GM12878 (cell line): ENCODE measurements around the gene DMRTC2. TPM values are rescaled to one million over a fixed set of nuclear protein-coding genes. Genes with fewer than 3 reads are reported as not detected.

Source experiments
- BCL11A ChIP-seq: IDR thresholded peaks from 2 replicates; pipeline ENCODE4 v1.6.1; 2011; ENCODE audit warnings: low read depth, low read length
- CHD1 ChIP-seq: IDR thresholded peaks from 2 replicates; pipeline ENCODE4 v1.6.1; 2012; ENCODE audit warnings: low read depth, low read length, improper control_type of control experiment
- CHD2 ChIP-seq: IDR thresholded peaks from 2 replicates; pipeline ENCODE4 v1.6.1; 2011; ENCODE audit warnings: low read depth, low read length, improper control_type of control experiment, borderline replicate concordance
- EZH2 ChIP-seq: IDR thresholded peaks from 2 replicates; pipeline ENCODE4 v1.6.1; 2012; ENCODE audit warnings: low read depth, mild to moderate bottlenecking, control low read depth, inconsistent platforms, low read length, borderline replicate concordance; ENCODE audit not compliant: control insufficient read depth
- FOXM1 ChIP-seq: IDR thresholded peaks from 2 replicates; pipeline ENCODE4 v1.6.1; 2012; ENCODE audit warnings: low read depth, mild to moderate bottlenecking, inconsistent platforms, low read length, moderate library complexity
- KAT2A ChIP-seq: conservative IDR thresholded peaks from 2 replicates; pipeline ENCODE4 v1.6.1; 2011; ENCODE audit warnings: low read depth, low read length; ENCODE audit not compliant: control insufficient read depth
- KLF5 ChIP-seq: fragments of 450-650 bp; IDR thresholded peaks from 2 replicates; pipeline ENCODE4 v1.6.1; 2014; ENCODE audit warnings: mild to moderate bottlenecking; ENCODE audit not compliant: partially characterized antibody
- NFYA ChIP-seq: IDR thresholded peaks from 2 replicates; pipeline ENCODE4 v1.6.1; 2011; ENCODE audit warnings: low read depth, mild to moderate bottlenecking, low read length, improper control_type of control experiment, borderline replicate concordance
- RBBP5 ChIP-seq: fragments of 200-600 bp; sonication (generic); conservative IDR thresholded peaks from 2 replicates; pipeline ENCODE4 v1.6.1; 2016
- SIN3A ChIP-seq: IDR thresholded peaks from 2 replicates; pipeline ENCODE4 v1.6.1; 2012; ENCODE audit warnings: low read depth, low read length, improper control_type of control experiment
- SP1 ChIP-seq: IDR thresholded peaks from one replicate; pipeline ENCODE4 v1.6.1; 2011; ENCODE audit warnings: low read depth, low read length
- STAT3 ChIP-seq: IDR thresholded peaks from 2 replicates; pipeline ENCODE4 v1.6.1; 2011; ENCODE audit warnings: low read depth, low read length, improper control_type of control experiment
- TCF7 ChIP-seq: IDR thresholded peaks from 2 replicates; pipeline ENCODE4 v1.6.1; 2014; ENCODE audit warnings: antibody characterized with exemption, borderline replicate concordance
- YY1 ChIP-seq: IDR thresholded peaks from 2 replicates; pipeline ENCODE4 v1.6.1; 2011; ENCODE audit warnings: low read depth, mild to moderate bottlenecking, low read length
- ZBTB11 ChIP-seq: fragments of 450-650 bp; formaldehyde crosslinking; IDR thresholded peaks from 2 replicates; pipeline ENCODE4 v1.5.0; 2022; ENCODE audit warnings: mild to moderate bottlenecking, missing genetic modification characterization
- ZNF217 ChIP-seq: fragments of 450-650 bp; IDR thresholded peaks from 2 replicates; pipeline ENCODE4 v1.6.1; 2017; ENCODE audit warnings: antibody characterized with exemption, mild to moderate bottlenecking
- ZNF24 ChIP-seq: fragments of 450-650 bp; IDR thresholded peaks from 2 replicates; pipeline ENCODE4 v1.6.1; 2017; ENCODE audit warnings: antibody characterized with exemption, mild to moderate bottlenecking
- polyA plus RNA-seq, 11 experiments: library from polyadenylated mRNA; depleted of rRNA in 4 of 11; unstranded in 6 of 11; stranded (reverse) in 5 of 11; fragments of >200 nt; fragmentation: Nextera tagmentation in 4 of 11; fragmentation: Illumina TruSeq in 1 of 11; extraction: Ambion mirVana in 4 of 11; extraction: Trizol in 1 of 11; gene quantifications; 1 replicate in 1 of 11; 2 replicates in 10 of 11; pipeline versions ENCODE4 v1.2.1 to v1.2.3, GENCODE V29; 2011 to 2016; ENCODE audit warnings: inconsistent platforms in 2 of 11, missing spikeins in 2 of 11, low read depth in 1 of 11
- total RNA-seq, 4 experiments: library from RNA; depleted of rRNA in 3 of 4; stranded (reverse); fragments of >200 nt in 3 of 4; fragmentation: Illumina TruSeq in 1 of 4; extraction: Trizol in 1 of 4; gene quantifications; 2 replicates each; pipeline versions ENCODE4 v1.2.1 to v1.2.3, GENCODE V29; 2013 to 2021
- TF ChIP-seq, protein P1 (sequence below): IDR thresholded peaks from 2 replicates; pipeline ENCODE4 v1.6.1; 2011; ENCODE audit warnings: low read depth, mild to moderate bottlenecking, low read length, moderate library complexity, borderline replicate concordance; ENCODE audit errors: extremely low read depth
- TF ChIP-seq, protein P2 (sequence below): IDR thresholded peaks from 2 replicates; pipeline ENCODE4 v1.6.1; 2012; ENCODE audit warnings: improper control_type of control experiment, low read depth, low read length; ENCODE audit not compliant: insufficient replicate concordance
- TF ChIP-seq, protein P3 (sequence below): IDR thresholded peaks from 2 replicates; pipeline ENCODE4 v1.6.1; 2012; ENCODE audit warnings: low read depth, low read length, improper control_type of control experiment

The DMRTC2 gene
- total and polyA plus RNA-seq, 10 of the 15 experiments (the other 5 are each of a cell fraction or from before 2014, with no cell fraction given) = not detected

GRCh38 chr19:41876847-41877832 lies 32.3 kb downstream of the DMRTC2 start, which contains the start of gene CD79A (continued):
- peak; percentile 67; the same call in 1 of the 2 replicates for TF ChIP-seq CHD1
- no peak for TF ChIP-seq KAT2A
- TF ChIP-seq ZBTB11 = no peak
- TF ChIP-seq TCF7 = no peak
- TF ChIP-seq, protein P1, sequence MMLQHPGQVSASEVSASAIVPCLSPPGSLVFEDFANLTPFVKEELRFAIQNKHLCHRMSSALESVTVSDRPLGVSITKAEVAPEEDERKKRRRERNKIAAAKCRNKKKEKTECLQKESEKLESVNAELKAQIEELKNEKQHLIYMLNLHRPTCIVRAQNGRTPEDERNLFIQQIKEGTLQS = no peak
- TF ChIP-seq YY1 = 0 out of 2 replicates have a peak, but pooled peaks have one; percentile 32
- TF ChIP-seq EZH2 = no peak
- TF ChIP-seq SP1 = peak; percentile 73
- TF ChIP-seq, protein P2, sequence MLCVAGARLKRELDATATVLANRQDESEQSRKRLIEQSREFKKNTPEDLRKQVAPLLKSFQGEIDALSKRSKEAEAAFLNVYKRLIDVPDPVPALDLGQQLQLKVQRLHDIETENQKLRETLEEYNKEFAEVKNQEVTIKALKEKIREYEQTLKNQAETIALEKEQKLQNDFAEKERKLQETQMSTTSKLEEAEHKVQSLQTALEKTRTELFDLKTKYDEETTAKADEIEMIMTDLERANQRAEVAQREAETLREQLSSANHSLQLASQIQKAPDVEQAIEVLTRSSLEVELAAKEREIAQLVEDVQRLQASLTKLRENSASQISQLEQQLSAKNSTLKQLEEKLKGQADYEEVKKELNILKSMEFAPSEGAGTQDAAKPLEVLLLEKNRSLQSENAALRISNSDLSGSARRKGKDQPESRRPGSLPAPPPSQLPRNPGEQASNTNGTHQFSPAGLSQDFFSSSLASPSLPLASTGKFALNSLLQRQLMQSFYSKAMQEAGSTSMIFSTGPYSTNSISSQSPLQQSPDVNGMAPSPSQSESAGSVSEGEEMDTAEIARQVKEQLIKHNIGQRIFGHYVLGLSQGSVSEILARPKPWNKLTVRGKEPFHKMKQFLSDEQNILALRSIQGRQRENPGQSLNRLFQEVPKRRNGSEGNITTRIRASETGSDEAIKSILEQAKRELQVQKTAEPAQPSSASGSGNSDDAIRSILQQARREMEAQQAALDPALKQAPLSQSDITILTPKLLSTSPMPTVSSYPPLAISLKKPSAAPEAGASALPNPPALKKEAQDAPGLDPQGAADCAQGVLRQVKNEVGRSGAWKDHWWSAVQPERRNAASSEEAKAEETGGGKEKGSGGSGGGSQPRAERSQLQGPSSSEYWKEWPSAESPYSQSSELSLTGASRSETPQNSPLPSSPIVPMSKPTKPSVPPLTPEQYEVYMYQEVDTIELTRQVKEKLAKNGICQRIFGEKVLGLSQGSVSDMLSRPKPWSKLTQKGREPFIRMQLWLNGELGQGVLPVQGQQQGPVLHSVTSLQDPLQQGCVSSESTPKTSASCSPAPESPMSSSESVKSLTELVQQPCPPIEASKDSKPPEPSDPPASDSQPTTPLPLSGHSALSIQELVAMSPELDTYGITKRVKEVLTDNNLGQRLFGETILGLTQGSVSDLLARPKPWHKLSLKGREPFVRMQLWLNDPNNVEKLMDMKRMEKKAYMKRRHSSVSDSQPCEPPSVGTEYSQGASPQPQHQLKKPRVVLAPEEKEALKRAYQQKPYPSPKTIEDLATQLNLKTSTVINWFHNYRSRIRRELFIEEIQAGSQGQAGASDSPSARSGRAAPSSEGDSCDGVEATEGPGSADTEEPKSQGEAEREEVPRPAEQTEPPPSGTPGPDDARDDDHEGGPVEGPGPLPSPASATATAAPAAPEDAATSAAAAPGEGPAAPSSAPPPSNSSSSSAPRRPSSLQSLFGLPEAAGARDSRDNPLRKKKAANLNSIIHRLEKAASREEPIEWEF = no peak
- no peak; the same call in 1 of the 2 replicates for TF ChIP-seq STAT3
- TF ChIP-seq NFYA = no peak
- TF ChIP-seq SIN3A = peak; percentile 28; the same call in 1 of the 2 replicates
- peak; percentile 89 for TF ChIP-seq CHD2
- TF ChIP-seq BCL11A = peak; percentile 81
- TF ChIP-seq KLF5 = no peak
- TF ChIP-seq, protein P3, sequence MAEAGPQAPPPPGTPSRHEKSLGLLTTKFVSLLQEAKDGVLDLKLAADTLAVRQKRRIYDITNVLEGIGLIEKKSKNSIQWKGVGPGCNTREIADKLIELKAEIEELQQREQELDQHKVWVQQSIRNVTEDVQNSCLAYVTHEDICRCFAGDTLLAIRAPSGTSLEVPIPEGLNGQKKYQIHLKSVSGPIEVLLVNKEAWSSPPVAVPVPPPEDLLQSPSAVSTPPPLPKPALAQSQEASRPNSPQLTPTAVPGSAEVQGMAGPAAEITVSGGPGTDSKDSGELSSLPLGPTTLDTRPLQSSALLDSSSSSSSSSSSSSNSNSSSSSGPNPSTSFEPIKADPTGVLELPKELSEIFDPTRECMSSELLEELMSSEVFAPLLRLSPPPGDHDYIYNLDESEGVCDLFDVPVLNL = no peak
- no peak for TF ChIP-seq RBBP5
- TF ChIP-seq FOXM1 = peak; percentile 76; the same call in 1 of the 2 replicates
- TF ChIP-seq ZNF217 = no peak
- no peak for TF ChIP-seq ZNF24
